Measurements from ENCODE around the gene RBBP6. TPM values are rescaled to one million over a fixed set of nuclear protein-coding genes. Genes with fewer than 3 reads are reported as not detected.

RBBP6 gene
- total RNA-seq, 1 experiment from 2014 or later: 54.8 TPM

DNA sequence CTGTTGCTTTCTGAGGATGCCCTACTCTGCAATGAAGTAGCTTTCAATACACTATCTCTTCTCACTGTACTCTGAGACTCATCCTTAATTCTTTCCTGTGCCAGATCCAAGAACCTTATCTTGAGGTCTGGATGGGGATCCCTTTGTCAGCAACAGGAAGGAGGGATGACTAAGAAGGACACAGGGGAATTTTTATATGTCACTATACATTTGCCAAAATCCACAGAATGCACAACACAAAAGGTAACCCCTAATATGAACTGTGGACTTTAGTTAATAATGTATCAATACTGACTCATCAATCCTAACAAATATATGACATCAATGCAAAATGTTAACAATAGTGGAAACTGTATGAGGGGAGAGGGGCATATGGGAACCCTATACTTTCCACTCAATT, 4.7 kb upstream of the RBBP6 start:
- Histone ChIP-seq H3K56ac (ENCODE audit: insufficient read length, low read depth, low read length) (no peak overlapping the region), H4K91ac (ENCODE audit: insufficient read length, low read depth, low read length) (no peak overlapping the region), H2BK120ac (ENCODE audit: low read depth, low read length, poor library complexity, severe bottlenecking) (no peak overlapping the region), H2AK5ac (ENCODE audit: insufficient read length, low read length) (no peak overlapping the region), H4K8ac (replicated peaks; ENCODE audit: insufficient read length, low read depth, low read length) (no peak overlapping the region), H3K27me3 (ENCODE audit: insufficient read depth, low read length) (no peaks in the 10 kb centered on the region), H3K4ac (ENCODE audit: low read depth, low read length) (no peak overlapping the region), H2AFZ (ENCODE audit: low read length) (no peak overlapping the region), H4K20me1 (ENCODE audit: control insufficient read depth, insufficient read depth, insufficient read length) (no peaks in the 10 kb centered on the region), H2BK12ac (ENCODE audit: insufficient read length, low read depth, low read length) (no peak overlapping the region), H3K14ac (ENCODE audit: insufficient read depth, low read length) (no peak overlapping the region), H3K79me1 (ENCODE audit: insufficient read depth, low read depth, low read length, poor library complexity, severe bottlenecking) (no peaks in the 10 kb centered on the region), H2BK15ac (ENCODE audit: low read depth, low read length) (no peak overlapping the region), H3K4me1 (ENCODE audit: insufficient read depth, low read length) (no peaks in the 10 kb centered on the region), H3T11ph (ENCODE audit: low read length) (no peak overlapping the region), H4K5ac (ENCODE audit: insufficient read length, low read depth, low read length) (no peak overlapping the region), H2BK20ac (ENCODE audit: low read depth, low read length, poor library complexity, severe bottlenecking) (no peak overlapping the region), H3K23me2 (ENCODE audit: insufficient read length, low read depth, low read length, poor library complexity, severe bottlenecking) (no peaks in the 10 kb centered on the region), H3K27ac (ENCODE audit: insufficient read length, low read depth, low read length) (no peak overlapping the region), H2BK5ac (ENCODE audit: insufficient read length, low read length) (no peak overlapping the region), H3K79me2 (ENCODE audit: insufficient read depth, low read length) (no peaks in the 10 kb centered on the region), H3K23ac (ENCODE audit: insufficient read length, low read depth, low read length) (no peak overlapping the region), H3K4me2 (ENCODE audit: insufficient read depth, insufficient read length, low read length) (no peak overlapping the region), H3K9ac (ENCODE audit: extremely low read depth, insufficient read length, low read length) (no peak overlapping the region), H3K9me3 (ENCODE audit: control insufficient read depth, low read depth, low read length) (no peaks in the 10 kb centered on the region), H3K18ac (ENCODE audit: insufficient read length, low read depth, low read length) (no peak overlapping the region)
- no peaks in the 10 kb centered on the region for H3K27me3 Mint-ChIP-seq (ENCODE audit: low read depth)
- no peak for TF ChIP-seq CTCF (conservative IDR thresholded peaks at IDR 0.05)
- H3K27ac Mint-ChIP-seq: peak overlapping the region in 1 of 3 experiments; percentile 21; a peak in 1 of 7 replicates
- H3K4me3 Mint-ChIP-seq: no peak overlapping the region
- no peaks in the 10 kb centered on the region; a peak in 1 of 4 replicates for H3K4me1 Mint-ChIP-seq
- H3K36me3 Mint-ChIP-seq (ENCODE audit: insufficient read depth in 1 of 3, low read depth in 3 of 3): peaks cover 0 to 2% (median 2%) of the 10 kb centered on the region in 3 experiments; a peak in 3 of 7 replicates
- H3K9me3 Mint-ChIP-seq: peaks cover 2% of the 10 kb centered on the region in 2 experiments; a peak in 1 of 5 replicates
- no peak for DNase-seq

Measured in H9 (cell line).